ENCODE data around the gene ETV6.

Gene ETV6

GRCh38 chr12:11705010-11705409 lies 55.5 kb downstream of the ETV6 start:
- Histone ChIP-seq H3K27ac (ENCODE audit: low read depth, low read length, severe bottlenecking) (no peak overlapping the region), H3K9me3 (ENCODE audit: control insufficient read depth, low read length) (no peaks in the 10 kb centered on the region), H3K36me3 (ENCODE audit: control insufficient read depth, insufficient read depth, low read length) (peaks cover 5% of the 10 kb centered on the region), H3K4me3 (ENCODE audit: extremely low read depth, insufficient read depth, low read length, poor library complexity, severe bottlenecking) (no peak overlapping the region), H3K4me1 (ENCODE audit: control insufficient read depth, insufficient read depth, low read length, poor library complexity, severe bottlenecking) (peaks cover 29% of the 10 kb centered on the region)
- 82 to 98% methylated on average over 6 to 7 of the region's 7 CpGs for WGBS, 2 experiments (ENCODE audit: insufficient coverage in 2 of 2)

GRCh38 chr12:11706509-11707379 lies 57.3 kb downstream of the ETV6 start:
- H3K27ac ChIP-seq (ENCODE audit: low read depth, low read length, severe bottlenecking), result no peak overlapping the region
- WGBS, 2 experiments (ENCODE audit: insufficient coverage in 2 of 2), result 93 to 100% methylated on average over 6 to 9 of the region's 10 CpGs

GRCh38 chr12:11707535-11707934 lies 58.1 kb downstream of the ETV6 start:
- H3K9me3 ChIP-seq (ENCODE audit: control insufficient read depth, low read length), result no peaks in the 10 kb centered on the region
- peaks cover 8% of the 10 kb centered on the region for H3K36me3 ChIP-seq (ENCODE audit: control insufficient read depth, insufficient read depth, low read length)
- no peak overlapping the region for H3K27ac ChIP-seq (ENCODE audit: low read depth, low read length, severe bottlenecking)
- 94 to 100% methylated on average over 3 to 5 of the region's 7 CpGs for WGBS, 2 experiments (ENCODE audit: insufficient coverage in 2 of 2)
- H3K4me1 ChIP-seq (ENCODE audit: control insufficient read depth, insufficient read depth, low read length, poor library complexity, severe bottlenecking), result peaks cover 15% of the 10 kb centered on the region
- H3K4me3 ChIP-seq (ENCODE audit: extremely low read depth, insufficient read depth, low read length, poor library complexity, severe bottlenecking), result no peak overlapping the region

More at GRCh38 chr12:11706509-11707379, 57.3 kb downstream of the ETV6 start:
- peaks cover 20% of the 10 kb centered on the region for H3K4me1 ChIP-seq (ENCODE audit: control insufficient read depth, insufficient read depth, low read length, poor library complexity, severe bottlenecking)
- peaks cover 5% of the 10 kb centered on the region for H3K36me3 ChIP-seq (ENCODE audit: control insufficient read depth, insufficient read depth, low read length)
- H3K4me3 ChIP-seq (ENCODE audit: extremely low read depth, insufficient read depth, low read length, poor library complexity, severe bottlenecking), result no peak overlapping the region
- H3K9me3 ChIP-seq (ENCODE audit: control insufficient read depth, low read length), result no peaks in the 10 kb centered on the region

- no peak overlapping the region for H3K27ac ChIP-seq (ENCODE audit: low read depth, low read length, severe bottlenecking)
These were observed 60.0 kb downstream of the ETV6 start for GRCh38 chr12:11709513-11709912.

GRCh38 chr12:11710431-11710830 lies 61.0 kb downstream of the ETV6 start:
- H3K4me3 ChIP-seq (ENCODE audit: extremely low read depth, insufficient read depth, low read length, poor library complexity, severe bottlenecking), result no peak overlapping the region
- no peak overlapping the region for H3K27ac ChIP-seq (ENCODE audit: low read depth, low read length, severe bottlenecking)
- no peaks in the 10 kb centered on the region for H3K9me3 ChIP-seq (ENCODE audit: control insufficient read depth, low read length)
- peaks cover 18% of the 10 kb centered on the region for H3K36me3 ChIP-seq (ENCODE audit: control insufficient read depth, insufficient read depth, low read length)
- WGBS, 2 experiments (ENCODE audit: insufficient coverage in 2 of 2), result 98 to 100% methylated on average over 3 to 6 of the region's 6 CpGs
- peaks cover 15% of the 10 kb centered on the region for H3K4me1 ChIP-seq (ENCODE audit: control insufficient read depth, insufficient read depth, low read length, poor library complexity, severe bottlenecking)

More at GRCh38 chr12:11709513-11709912, 60.0 kb downstream of the ETV6 start:
- Histone ChIP-seq H3K4me1 (ENCODE audit: control insufficient read depth, insufficient read depth, low read length, poor library complexity, severe bottlenecking) (peaks cover 15% of the 10 kb centered on the region), H3K9me3 (ENCODE audit: control insufficient read depth, low read length) (no peaks in the 10 kb centered on the region), H3K4me3 (ENCODE audit: extremely low read depth, insufficient read depth, low read length, poor library complexity, severe bottlenecking) (no peak overlapping the region), H3K36me3 (ENCODE audit: control insufficient read depth, insufficient read depth, low read length) (peaks cover 9% of the 10 kb centered on the region)
- 100% methylated on average over 3 to 4 of the region's 4 CpGs for WGBS, 2 experiments (ENCODE audit: insufficient coverage in 2 of 2)

GRCh38 chr12:11710906-11711305 lies 61.4 kb downstream of the ETV6 start:
- WGBS, 2 experiments (ENCODE audit: insufficient coverage in 2 of 2), result 88 to 100% methylated on average over 2 to 3 of the region's 3 CpGs

GRCh38 chr12:11711651-11712327 lies 62.3 kb downstream of the ETV6 start:
- Histone ChIP-seq H3K4me3 (ENCODE audit: extremely low read depth, insufficient read depth, low read length, poor library complexity, severe bottlenecking) (no peak overlapping the region), H3K4me1 (ENCODE audit: control insufficient read depth, insufficient read depth, low read length, poor library complexity, severe bottlenecking) (peaks cover 18% of the 10 kb centered on the region), H3K27ac (ENCODE audit: low read depth, low read length, severe bottlenecking) (no peak overlapping the region), H3K36me3 (ENCODE audit: control insufficient read depth, insufficient read depth, low read length) (peaks cover 23% of the 10 kb centered on the region), H3K9me3 (ENCODE audit: control insufficient read depth, low read length) (no peaks in the 10 kb centered on the region)
- 96 to 100% methylated on average over 4 to 6 of the region's 9 CpGs for WGBS, 2 experiments (ENCODE audit: insufficient coverage in 2 of 2)

More at GRCh38 chr12:11710906-11711305, 61.4 kb downstream of the ETV6 start:
- Histone ChIP-seq H3K4me3 (ENCODE audit: extremely low read depth, insufficient read depth, low read length, poor library complexity, severe bottlenecking) (no peak overlapping the region), H3K9me3 (ENCODE audit: control insufficient read depth, low read length) (no peaks in the 10 kb centered on the region), H3K27ac (ENCODE audit: low read depth, low read length, severe bottlenecking) (no peak overlapping the region), H3K36me3 (ENCODE audit: control insufficient read depth, insufficient read depth, low read length) (peaks cover 23% of the 10 kb centered on the region), H3K4me1 (ENCODE audit: control insufficient read depth, insufficient read depth, low read length, poor library complexity, severe bottlenecking) (peaks cover 15% of the 10 kb centered on the region)

- Histone ChIP-seq H3K27ac (ENCODE audit: low read depth, low read length, severe bottlenecking) (no peak overlapping the region), H3K4me3 (ENCODE audit: extremely low read depth, insufficient read depth, low read length, poor library complexity, severe bottlenecking) (no peak overlapping the region), H3K4me1 (ENCODE audit: control insufficient read depth, insufficient read depth, low read length, poor library complexity, severe bottlenecking) (peaks cover 21% of the 10 kb centered on the region), H3K9me3 (ENCODE audit: control insufficient read depth, low read length) (no peaks in the 10 kb centered on the region), H3K36me3 (ENCODE audit: control insufficient read depth, insufficient read depth, low read length) (peaks cover 23% of the 10 kb centered on the region)
- 94 to 96% methylated on average over 6 of the region's 6 CpGs for WGBS, 2 experiments (ENCODE audit: insufficient coverage in 2 of 2)
These were observed 63.0 kb downstream of the ETV6 start for GRCh38 chr12:11712491-11712890.

GRCh38 chr12:11713202-11713601 lies 63.7 kb downstream of the ETV6 start:
- WGBS, 2 experiments (ENCODE audit: insufficient coverage in 2 of 2), result 92 to 100% methylated on average over 2 of the region's 4 CpGs
- H3K27ac ChIP-seq (ENCODE audit: low read depth, low read length, severe bottlenecking), result no peak overlapping the region
- H3K4me1 ChIP-seq (ENCODE audit: control insufficient read depth, insufficient read depth, low read length, poor library complexity, severe bottlenecking), result peaks cover 27% of the 10 kb centered on the region
- no peaks in the 10 kb centered on the region for H3K9me3 ChIP-seq (ENCODE audit: control insufficient read depth, low read length)
- peaks cover 23% of the 10 kb centered on the region for H3K36me3 ChIP-seq (ENCODE audit: control insufficient read depth, insufficient read depth, low read length)
- H3K4me3 ChIP-seq (ENCODE audit: extremely low read depth, insufficient read depth, low read length, poor library complexity, severe bottlenecking), result no peak overlapping the region

- Histone ChIP-seq H3K4me3 (ENCODE audit: extremely low read depth, insufficient read depth, low read length, poor library complexity, severe bottlenecking) (no peak overlapping the region), H3K4me1 (ENCODE audit: control insufficient read depth, insufficient read depth, low read length, poor library complexity, severe bottlenecking) (peaks cover 35% of the 10 kb centered on the region)
- 97 to 98% methylated on average over 5 of the region's 5 CpGs for WGBS, 2 experiments (ENCODE audit: insufficient coverage in 2 of 2)
These were observed 65.2 kb downstream of the ETV6 start for GRCh38 chr12:11714626-11715025.

More at GRCh38 chr12:11714626-11715025, 65.2 kb downstream of the ETV6 start:
- H3K36me3 ChIP-seq (ENCODE audit: control insufficient read depth, insufficient read depth, low read length), result peaks cover 23% of the 10 kb centered on the region
- H3K27ac ChIP-seq (ENCODE audit: low read depth, low read length, severe bottlenecking), result no peak overlapping the region
- no peaks in the 10 kb centered on the region for H3K9me3 ChIP-seq (ENCODE audit: control insufficient read depth, low read length)

Measured in mesodermal cell (in vitro differentiated cells).